ENCODE measurements around the gene FILIP1L. TPM values are rescaled to one million over a fixed set of nuclear protein-coding genes. Genes with fewer than 3 reads are reported as not detected.

The FILIP1L gene
- total RNA-seq, 2 donors from 2014 or later, result 0.35 to 0.50 TPM

DNA sequence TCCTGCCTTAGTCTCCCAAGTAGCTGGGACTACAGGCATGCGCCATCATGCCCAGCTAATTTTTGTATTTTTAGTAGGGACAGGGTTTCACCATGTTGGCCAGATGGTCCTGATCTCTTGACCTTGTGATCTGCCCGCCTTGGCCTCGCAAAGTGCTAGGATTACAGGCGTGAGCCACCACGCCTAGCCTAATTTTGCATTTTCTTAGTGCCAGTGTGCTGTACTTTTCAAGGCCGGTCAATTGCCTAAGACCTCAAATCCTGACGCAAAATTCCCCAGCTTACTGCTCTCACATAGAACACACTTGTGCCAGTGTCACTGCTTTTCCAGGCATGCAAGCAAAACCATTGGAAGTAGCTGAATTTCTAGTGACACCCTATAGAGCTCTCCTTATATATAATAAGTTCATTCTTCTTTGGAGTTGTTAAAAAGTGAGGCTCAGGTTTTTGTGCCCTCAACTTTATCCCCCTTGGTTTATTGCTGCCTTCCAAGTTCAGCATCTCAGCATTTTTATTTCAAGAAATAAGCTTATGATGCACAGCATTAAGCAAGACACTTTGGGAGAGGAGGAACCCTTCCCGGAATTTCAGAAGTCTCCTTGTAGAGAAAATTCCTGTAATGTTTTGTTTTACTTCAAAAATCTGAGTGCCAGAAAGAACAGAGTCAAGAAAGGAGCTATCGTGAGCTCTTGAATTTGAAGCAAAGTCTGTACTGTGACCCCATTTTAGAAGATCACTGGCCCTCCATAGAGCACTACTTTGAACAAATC is 93.2 kb downstream of the FILIP1L start:
- Mint-ChIP-seq H3K9me3 (no peaks in the 10 kb centered on the region), H3K4me1 (no peaks in the 10 kb centered on the region), H3K36me3 (ENCODE audit: low read depth) (no peaks in the 10 kb centered on the region), H3K27me3 (no peaks in the 10 kb centered on the region), H3K4me3 (no peak overlapping the region), H3K27ac (no peak overlapping the region)
- no peak for ATAC-seq (replicated peaks)

DNA sequence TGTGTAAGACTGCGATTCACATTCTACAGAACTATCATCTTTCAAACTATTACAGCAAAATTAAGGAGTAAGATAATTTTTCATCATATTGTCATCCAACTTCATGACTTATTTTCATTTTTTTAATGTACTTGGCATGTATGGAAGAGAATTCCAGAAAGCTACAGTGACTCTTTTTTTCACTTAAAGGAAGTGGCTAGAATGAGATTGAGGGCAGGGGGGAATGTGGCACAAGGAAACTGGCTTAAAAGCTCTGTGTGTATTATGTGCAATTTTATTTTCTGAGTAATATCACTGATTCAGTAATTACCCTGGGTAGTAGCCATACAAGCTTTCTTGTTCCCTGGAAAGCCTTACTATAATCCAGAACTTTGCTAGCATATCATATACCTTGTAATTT is 94.6 kb downstream of the FILIP1L start:
- no peaks in the 10 kb centered on the region for H3K4me1 Mint-ChIP-seq
- H3K27ac Mint-ChIP-seq, result no peak overlapping the region
- H3K27me3 Mint-ChIP-seq, result no peaks in the 10 kb centered on the region
- H3K9me3 Mint-ChIP-seq, result no peaks in the 10 kb centered on the region
- H3K36me3 Mint-ChIP-seq (ENCODE audit: low read depth), result no peaks in the 10 kb centered on the region
- ATAC-seq (replicated peaks), result no peak
- H3K4me3 Mint-ChIP-seq, result no peak overlapping the region

DNA sequence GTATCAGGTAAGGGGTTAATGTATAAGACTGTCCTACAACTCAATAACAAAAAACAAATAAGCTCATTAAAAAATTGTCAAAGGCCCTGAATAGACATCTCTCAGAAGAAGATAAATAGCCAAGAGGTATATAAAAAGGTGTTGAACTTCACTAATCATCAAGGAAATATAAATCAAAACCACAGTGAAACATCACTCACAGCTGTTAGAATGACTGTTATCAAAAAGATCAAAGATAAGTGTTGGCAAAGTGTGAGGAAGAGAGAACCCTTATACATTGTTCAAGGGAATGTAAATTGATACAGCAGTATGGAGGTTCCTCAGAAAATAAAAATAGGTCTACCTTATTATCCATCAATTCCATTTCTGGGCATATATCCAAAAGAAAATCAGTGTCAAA is 95.5 kb downstream of the FILIP1L start:
- Mint-ChIP-seq H3K27ac (no peak overlapping the region), H3K4me1 (no peaks in the 10 kb centered on the region), H3K27me3 (no peaks in the 10 kb centered on the region), H3K4me3 (no peak overlapping the region), H3K36me3 (ENCODE audit: low read depth) (peaks cover 3% of the 10 kb centered on the region), H3K9me3 (no peaks in the 10 kb centered on the region)
- no peak for ATAC-seq (replicated peaks)

- H3K27me3 Mint-ChIP-seq, result no peaks in the 10 kb centered on the region
- no peaks in the 10 kb centered on the region for H3K4me1 Mint-ChIP-seq
- H3K36me3 Mint-ChIP-seq (ENCODE audit: low read depth), result peaks cover 16% of the 10 kb centered on the region
- no peaks in the 10 kb centered on the region for H3K9me3 Mint-ChIP-seq
- H3K27ac Mint-ChIP-seq, result no peak overlapping the region
- no peak overlapping the region for H3K4me3 Mint-ChIP-seq
- no peak for ATAC-seq (replicated peaks)
Observed at GRCh38 chr3:100010087-100010417, 104.2 kb downstream of the FILIP1L start.

- peaks cover 5% of the 10 kb centered on the region for H3K4me1 Mint-ChIP-seq
- no peaks in the 10 kb centered on the region for H3K27me3 Mint-ChIP-seq
- no peak for ATAC-seq (replicated peaks)
- peaks cover 16% of the 10 kb centered on the region for H3K36me3 Mint-ChIP-seq (ENCODE audit: low read depth)
- no peaks in the 10 kb centered on the region for H3K9me3 Mint-ChIP-seq
- H3K27ac Mint-ChIP-seq, result no peak overlapping the region
- H3K4me3 Mint-ChIP-seq, result no peak overlapping the region
Observed at GRCh38 chr3:100009276-100010086, 104.8 kb downstream of the FILIP1L start.

- Mint-ChIP-seq H3K4me1 (peaks cover 8% of the 10 kb centered on the region), H3K27ac (no peak overlapping the region), H3K4me3 (no peak overlapping the region), H3K27me3 (no peaks in the 10 kb centered on the region), H3K9me3 (no peaks in the 10 kb centered on the region), H3K36me3 (ENCODE audit: low read depth) (peaks cover 10% of the 10 kb centered on the region)
- no peak for ATAC-seq (replicated peaks)
Observed at GRCh38 chr3:100008081-100008698, 106.1 kb downstream of the FILIP1L start.

DNA sequence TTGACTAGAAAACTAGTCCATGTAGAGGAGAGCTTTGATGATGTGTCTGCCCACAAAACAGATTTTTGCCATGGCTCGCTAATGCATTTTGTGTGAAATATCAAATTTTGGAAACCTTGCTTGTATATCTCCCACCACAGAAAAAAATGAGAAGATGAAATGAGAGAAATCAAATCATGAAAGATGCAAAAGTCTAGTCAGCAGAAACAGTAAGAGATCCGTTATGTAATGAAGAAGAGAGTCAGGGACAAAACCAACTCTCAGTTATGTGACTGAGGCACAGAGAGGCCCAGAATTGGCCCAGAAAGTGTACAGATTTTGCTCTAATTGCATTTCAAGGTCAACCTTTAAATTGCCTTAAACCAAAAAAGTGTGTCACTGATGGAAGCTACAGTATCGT is 107.0 kb downstream of the FILIP1L start:
- H3K4me1 Mint-ChIP-seq, result peaks cover 11% of the 10 kb centered on the region
- H3K27me3 Mint-ChIP-seq, result no peaks in the 10 kb centered on the region
- H3K36me3 Mint-ChIP-seq (ENCODE audit: low read depth), result peaks cover 10% of the 10 kb centered on the region
- ATAC-seq (replicated peaks), result no peak
- H3K4me3 Mint-ChIP-seq, result no peak overlapping the region
- no peaks in the 10 kb centered on the region for H3K9me3 Mint-ChIP-seq
- H3K27ac Mint-ChIP-seq, result no peak overlapping the region

DNA sequence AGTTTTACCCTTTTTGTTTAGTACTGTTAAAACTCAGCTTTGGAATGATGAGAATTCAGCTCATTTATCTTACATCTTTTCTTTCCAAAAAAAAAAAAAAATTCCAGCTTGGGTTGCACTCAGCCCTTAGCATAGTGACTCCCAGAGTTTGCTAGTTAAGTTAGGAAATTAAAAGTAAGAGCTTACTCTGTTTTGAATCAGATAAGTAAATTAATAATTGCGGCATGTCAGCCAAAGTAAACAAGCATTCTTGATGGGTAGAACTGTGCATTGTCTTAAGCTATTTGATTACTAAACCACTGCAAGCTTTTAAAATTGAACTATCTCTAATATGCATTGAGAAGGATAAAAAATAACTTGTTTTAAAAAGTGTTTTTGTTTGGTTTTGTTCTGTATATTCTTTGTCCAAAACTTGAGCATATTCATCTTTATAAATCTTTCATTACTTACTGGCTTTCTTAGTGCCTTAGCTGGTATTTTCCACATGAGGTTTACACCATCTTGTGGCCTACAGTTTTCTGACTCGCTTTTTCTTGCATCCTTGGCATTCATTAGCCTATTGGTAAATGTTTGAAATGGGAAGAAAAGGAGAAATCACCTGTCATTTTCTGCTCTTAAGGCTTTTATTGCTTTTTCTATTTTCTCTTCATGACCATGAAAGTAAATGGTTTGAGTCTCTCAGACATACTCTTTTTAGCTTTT is 107.6 kb downstream of the FILIP1L start:
- Mint-ChIP-seq H3K9me3 (no peaks in the 10 kb centered on the region), H3K27me3 (no peaks in the 10 kb centered on the region), H3K36me3 (ENCODE audit: low read depth) (peaks cover 10% of the 10 kb centered on the region), H3K4me1 (peaks cover 11% of the 10 kb centered on the region), H3K27ac (no peak overlapping the region), H3K4me3 (no peak overlapping the region)
- ATAC-seq (replicated peaks), result no peak

GRCh38 chr3:100005665-100006393 is 108.5 kb downstream of the FILIP1L start:
- no peaks in the 10 kb centered on the region for H3K27me3 Mint-ChIP-seq
- no peak overlapping the region for H3K27ac Mint-ChIP-seq
- H3K4me1 Mint-ChIP-seq, result peaks cover 11% of the 10 kb centered on the region
- H3K36me3 Mint-ChIP-seq (ENCODE audit: low read depth), result peaks cover 2% of the 10 kb centered on the region
- H3K4me3 Mint-ChIP-seq, result no peak overlapping the region
- no peak for ATAC-seq (replicated peaks)
- H3K9me3 Mint-ChIP-seq, result no peaks in the 10 kb centered on the region

DNA sequence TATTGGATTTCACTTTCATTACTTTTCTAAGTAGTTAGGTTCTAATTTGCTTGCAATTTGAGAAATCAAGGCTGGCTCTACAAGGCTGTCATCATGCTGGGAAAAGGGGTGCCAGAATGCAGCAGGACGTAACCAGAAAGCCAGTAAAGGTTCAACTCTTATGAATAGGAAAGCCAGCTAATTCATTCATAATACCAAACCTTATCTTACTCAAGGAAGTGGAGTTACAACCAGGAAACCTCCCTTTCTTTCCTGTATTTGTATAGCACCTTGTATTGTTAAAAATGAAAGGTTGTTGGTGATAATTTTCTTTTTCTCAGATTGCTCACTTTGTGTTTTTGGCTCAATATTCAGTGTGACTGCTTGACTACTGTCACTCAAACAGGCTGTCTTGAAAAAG is 109.4 kb downstream of the FILIP1L start:
- H3K27ac Mint-ChIP-seq, result no peak overlapping the region
- ATAC-seq (replicated peaks), result no peak
- H3K9me3 Mint-ChIP-seq, result no peaks in the 10 kb centered on the region
- no peaks in the 10 kb centered on the region for H3K36me3 Mint-ChIP-seq (ENCODE audit: low read depth)
- H3K4me3 Mint-ChIP-seq, result no peak overlapping the region
- peaks cover 11% of the 10 kb centered on the region for H3K4me1 Mint-ChIP-seq
- H3K27me3 Mint-ChIP-seq, result no peaks in the 10 kb centered on the region

GRCh38 chr3:100003609-100004503 is 110.4 kb downstream of the FILIP1L start:
- Mint-ChIP-seq H3K9me3 (peaks cover 3% of the 10 kb centered on the region), H3K27me3 (no peaks in the 10 kb centered on the region), H3K27ac (no peak overlapping the region), H3K4me3 (no peak overlapping the region), H3K4me1 (peaks cover 11% of the 10 kb centered on the region), H3K36me3 (ENCODE audit: low read depth) (no peaks in the 10 kb centered on the region)
- ATAC-seq (replicated peaks), result no peak

GRCh38 chr3:100002599-100003350 is 111.5 kb downstream of the FILIP1L start:
- H3K4me3 Mint-ChIP-seq, result no peak overlapping the region
- H3K9me3 Mint-ChIP-seq, result peaks cover 6% of the 10 kb centered on the region
- H3K4me1 Mint-ChIP-seq, result peaks cover 11% of the 10 kb centered on the region
- no peak for ATAC-seq (replicated peaks)
- H3K27me3 Mint-ChIP-seq, result no peaks in the 10 kb centered on the region
- no peaks in the 10 kb centered on the region for H3K36me3 Mint-ChIP-seq (ENCODE audit: low read depth)
- no peak overlapping the region for H3K27ac Mint-ChIP-seq

Data from activated T-helper 17 cell treated with anti-CD3 and anti-CD28 coated beads, Interleukin-2, amount 50 U/mL, for 72 hours (primary cell).